Neural cell (in vitro differentiated cells): Measurements from ENCODE around the gene AGAP3.

ENCODE experiments used
- CTCF ChIP-seq: fragments of 450-650 bp; IDR thresholded peaks from 2 replicates; pipeline ENCODE4 v1.5.1; 2014; ENCODE audit warnings: antibody characterized with exemption, mild to moderate bottlenecking, moderate library complexity; ENCODE audit not compliant: poor library complexity, severe bottlenecking
- EP300 ChIP-seq: fragments of 450-650 bp; conservative IDR thresholded peaks from 2 replicates; pipeline ENCODE4 v1.6.1; 2014; ENCODE audit warnings: antibody characterized with exemption, mild to moderate bottlenecking, moderate library complexity; ENCODE audit not compliant: poor library complexity, severe bottlenecking
- EZH2 ChIP-seq: fragments of 200-600, 300-800 bp; shearing (Covaris generic), sonication (generic); IDR thresholded peaks from 2 replicates; pipeline ENCODE4 v1.6.1; 2014; ENCODE audit warnings: antibody characterized with exemption, low read length, borderline replicate concordance, mild to moderate bottlenecking; ENCODE audit not compliant: insufficient read depth, poor library complexity, severe bottlenecking
- POLR2AphosphoS5 ChIP-seq: IDR thresholded peaks from 2 replicates; pipeline ENCODE4 v1.6.1; 2012
- RAD21 ChIP-seq: fragments of 450-650 bp; conservative IDR thresholded peaks from 2 replicates; pipeline ENCODE4 v1.6.1; 2014; ENCODE audit warnings: antibody characterized with exemption, mild to moderate bottlenecking, moderate library complexity

DNA sequence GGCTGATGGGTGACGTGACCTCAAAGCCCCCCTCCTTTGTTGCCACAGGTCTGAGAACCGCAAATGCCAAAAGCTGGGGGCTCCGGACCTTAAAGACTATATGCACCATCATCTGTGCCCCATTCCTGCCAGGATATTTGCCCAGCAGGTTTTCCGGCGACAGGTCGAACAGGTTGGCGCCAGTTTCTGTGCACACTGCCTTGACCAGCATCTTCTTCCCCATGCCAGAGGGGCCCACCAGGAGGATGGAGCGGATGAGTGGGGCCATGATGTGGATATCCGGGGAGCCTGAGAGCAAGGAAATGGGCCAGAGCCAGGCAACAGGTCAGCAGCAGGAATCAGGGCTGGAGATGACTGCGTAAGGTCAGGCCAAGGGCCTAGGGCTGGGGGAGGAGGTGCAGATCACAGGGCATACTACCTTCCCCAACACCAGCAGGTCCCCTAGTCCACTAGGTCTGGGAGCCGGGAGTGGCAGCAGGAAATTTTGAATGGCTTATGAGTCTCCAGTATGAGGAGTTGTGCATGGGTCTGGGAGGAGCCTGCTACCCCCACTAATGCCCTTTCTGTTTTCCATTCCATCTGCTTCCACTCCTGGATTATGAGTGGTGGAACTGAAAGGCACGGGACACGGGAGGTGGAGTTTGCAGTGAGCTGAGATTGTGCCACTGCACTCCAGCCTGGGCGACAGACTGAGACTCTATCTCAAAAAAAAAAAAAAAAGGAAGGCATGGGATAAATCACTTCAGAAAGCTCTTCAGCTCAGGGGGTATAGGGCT, 107.1 kb downstream of the AGAP3 start:
- no peak for TF ChIP-seq POLR2AphosphoS5
- TF ChIP-seq CTCF, result no peak
- TF ChIP-seq RAD21, result no peak
- no peak for TF ChIP-seq EP300
- TF ChIP-seq EZH2, result no peak
